Measurements from ENCODE around the gene WRAP73.

WRAP73 gene, protein sequence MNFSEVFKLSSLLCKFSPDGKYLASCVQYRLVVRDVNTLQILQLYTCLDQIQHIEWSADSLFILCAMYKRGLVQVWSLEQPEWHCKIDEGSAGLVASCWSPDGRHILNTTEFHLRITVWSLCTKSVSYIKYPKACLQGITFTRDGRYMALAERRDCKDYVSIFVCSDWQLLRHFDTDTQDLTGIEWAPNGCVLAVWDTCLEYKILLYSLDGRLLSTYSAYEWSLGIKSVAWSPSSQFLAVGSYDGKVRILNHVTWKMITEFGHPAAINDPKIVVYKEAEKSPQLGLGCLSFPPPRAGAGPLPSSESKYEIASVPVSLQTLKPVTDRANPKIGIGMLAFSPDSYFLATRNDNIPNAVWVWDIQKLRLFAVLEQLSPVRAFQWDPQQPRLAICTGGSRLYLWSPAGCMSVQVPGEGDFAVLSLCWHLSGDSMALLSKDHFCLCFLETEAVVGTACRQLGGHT

DNA sequence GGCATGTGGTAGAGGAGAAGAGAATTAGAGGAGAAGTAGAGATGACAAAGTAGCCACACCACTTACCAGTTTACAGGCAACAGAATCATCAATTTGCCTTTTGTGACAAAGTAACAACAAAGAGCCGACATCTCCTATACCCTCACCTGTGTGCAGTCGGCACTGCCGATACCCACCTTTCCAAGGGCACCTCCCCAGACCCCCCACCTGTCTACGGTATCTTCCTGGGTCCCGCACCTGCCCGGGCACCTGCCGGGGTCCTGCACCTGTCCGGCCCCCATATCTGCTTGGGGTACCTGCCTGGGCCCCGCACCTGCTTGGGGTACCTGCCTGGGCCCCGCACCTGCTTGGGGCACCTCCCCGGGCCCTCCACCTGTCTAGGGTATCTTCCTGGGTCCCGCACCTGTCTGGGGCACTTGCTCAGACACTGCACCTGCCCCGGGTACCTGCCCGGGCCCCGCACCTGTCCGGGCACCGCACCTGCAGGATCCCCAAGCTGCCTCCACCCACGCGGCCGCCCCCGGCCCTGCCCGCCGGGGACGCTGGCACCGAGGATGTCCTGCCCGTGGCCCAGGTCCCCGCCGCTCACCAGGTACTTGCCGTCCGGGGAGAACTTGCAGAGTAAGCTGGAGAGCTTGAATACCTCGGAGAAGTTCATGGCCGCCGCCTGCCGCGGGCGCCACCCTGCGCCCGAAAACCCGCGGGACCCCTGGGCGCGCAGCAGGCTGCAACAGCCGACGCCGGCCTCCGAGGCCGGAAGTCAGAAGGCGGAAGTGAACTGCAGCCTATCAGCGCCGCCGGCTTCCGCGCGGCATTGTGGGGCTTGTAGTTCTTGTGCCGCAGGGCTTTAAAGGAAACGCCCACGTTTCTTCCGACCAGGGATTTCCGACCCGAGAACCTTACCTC lies at the start of gene WRAP73:
WRAP73 (minus strand) TSS at position 762 of the 906 bp plus-strand sequence; CDS start at position 658, 104 bp downstream.
- DNase-seq, result peak; percentile 89 to 91

DNA sequence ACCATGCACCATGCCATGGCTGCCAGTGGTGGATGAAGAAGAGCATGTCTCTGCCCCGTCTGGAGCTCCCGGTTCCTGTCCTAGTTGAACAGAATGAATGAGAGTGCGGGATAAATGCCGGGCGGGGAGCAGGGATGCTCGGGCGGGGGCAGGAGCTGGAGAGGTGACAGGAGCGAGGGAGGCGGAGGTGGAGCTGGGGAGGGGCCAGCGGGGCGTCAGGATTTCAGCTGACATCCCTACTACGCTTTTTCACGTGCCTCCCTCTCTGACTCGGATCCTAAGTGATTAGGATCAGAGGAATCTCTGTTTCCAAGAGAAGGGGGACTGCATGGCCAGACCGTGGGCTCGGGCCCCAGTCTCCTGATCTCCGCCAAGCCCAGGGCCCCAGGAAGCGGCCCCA lies 49.7 kb upstream of the WRAP73 start:
- no peak for DNase-seq

DNA sequence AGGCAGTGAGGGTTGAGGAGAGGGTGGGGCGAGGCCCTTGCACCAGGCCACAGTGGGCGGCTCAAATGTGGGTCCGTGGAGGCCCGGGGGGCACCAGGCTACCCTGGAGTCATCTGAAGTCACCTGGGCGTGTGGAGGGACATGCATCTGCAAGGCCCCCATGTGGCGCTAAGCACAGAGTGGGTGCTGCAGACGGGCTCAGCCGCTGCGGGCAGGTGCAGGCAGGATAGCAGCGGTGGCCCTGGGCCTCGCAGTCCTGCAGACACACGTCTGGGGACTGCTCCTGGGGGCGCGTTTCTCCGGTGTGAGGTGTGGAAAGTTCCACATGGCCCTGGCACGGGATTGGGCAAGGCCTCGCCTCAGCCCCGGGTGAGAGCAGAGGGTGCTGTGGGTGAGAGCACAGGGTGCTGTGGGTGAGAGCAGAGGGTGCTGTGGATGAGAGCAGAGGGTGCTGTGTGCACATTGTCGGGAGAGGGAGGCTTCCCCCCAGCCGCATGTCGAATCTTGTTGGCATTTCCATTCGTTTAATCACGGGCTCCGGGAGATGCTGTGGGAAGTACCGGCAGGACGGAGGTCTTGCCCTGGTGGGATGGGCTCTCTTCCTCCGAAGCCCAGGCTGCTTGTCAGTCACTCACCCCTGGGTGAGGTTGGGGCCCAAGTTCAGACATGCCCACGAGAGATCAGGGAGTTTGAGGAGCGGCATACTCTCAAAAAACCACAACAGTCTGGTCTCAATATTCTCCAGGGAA lies 48.9 kb upstream of the WRAP73 start:
- no peak for DNase-seq

DNA sequence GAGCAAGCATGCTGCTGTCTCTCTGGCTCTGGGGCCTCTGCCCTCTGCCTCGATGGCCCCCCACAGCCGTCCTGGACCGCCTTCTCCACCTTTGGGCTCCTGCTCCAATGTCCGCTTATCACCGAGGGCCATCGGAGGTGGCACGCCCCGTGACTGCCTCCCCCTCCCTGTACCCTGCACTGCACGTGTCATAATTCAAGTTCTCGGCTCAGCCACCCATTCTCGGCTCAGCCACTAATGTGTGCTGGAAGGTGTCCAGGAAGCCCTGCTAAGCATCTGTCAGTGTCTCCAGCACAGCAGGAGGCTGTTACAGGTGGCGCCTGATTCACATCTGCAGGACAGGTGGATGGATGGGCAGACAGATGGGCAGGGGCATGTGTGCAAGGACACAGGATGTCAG lies 47.9 kb upstream of the WRAP73 start:
- no peak for DNase-seq

DNA sequence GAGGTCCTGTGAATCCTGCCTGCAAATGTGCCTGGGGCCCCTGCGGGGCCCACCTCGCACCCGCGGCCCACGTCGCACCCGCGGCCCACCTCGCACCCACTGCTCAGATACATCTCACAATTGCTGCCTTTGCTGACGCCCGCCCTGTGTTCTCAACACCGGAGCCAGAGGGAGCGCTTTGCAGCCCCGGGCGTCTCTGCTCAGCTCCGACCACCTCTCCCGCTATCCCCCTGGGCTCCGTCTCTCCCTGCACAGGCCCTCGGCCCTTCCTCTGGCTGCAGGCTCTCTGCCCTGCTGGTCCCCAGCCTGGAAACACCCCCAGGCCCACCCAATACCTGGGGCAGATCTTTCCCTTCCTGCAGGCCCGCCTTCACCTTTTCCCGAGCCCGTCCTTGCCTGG lies 47.2 kb upstream of the WRAP73 start:
- DNase-seq, result no peak

DNA sequence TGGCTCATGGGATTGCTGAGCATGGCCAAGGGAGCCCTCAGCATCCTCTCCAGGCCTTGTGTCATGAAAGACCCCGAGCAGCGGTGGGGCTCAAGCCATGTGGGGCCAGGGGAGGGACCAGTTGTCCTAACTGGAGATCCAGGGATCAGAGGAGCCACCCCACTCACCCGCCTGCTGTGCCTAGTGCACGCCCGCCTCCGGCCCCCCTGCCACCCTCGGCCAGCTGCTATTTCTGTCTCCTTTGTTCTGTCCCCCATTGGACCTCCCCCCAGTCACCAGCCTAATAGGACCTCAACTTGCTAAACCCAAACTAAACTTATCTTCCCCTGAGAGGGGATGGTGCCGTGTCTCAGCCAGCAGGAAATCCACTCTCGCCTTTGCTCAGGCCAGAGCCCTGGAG lies 46.8 kb upstream of the WRAP73 start:
- DNase-seq, result no peak

DNA sequence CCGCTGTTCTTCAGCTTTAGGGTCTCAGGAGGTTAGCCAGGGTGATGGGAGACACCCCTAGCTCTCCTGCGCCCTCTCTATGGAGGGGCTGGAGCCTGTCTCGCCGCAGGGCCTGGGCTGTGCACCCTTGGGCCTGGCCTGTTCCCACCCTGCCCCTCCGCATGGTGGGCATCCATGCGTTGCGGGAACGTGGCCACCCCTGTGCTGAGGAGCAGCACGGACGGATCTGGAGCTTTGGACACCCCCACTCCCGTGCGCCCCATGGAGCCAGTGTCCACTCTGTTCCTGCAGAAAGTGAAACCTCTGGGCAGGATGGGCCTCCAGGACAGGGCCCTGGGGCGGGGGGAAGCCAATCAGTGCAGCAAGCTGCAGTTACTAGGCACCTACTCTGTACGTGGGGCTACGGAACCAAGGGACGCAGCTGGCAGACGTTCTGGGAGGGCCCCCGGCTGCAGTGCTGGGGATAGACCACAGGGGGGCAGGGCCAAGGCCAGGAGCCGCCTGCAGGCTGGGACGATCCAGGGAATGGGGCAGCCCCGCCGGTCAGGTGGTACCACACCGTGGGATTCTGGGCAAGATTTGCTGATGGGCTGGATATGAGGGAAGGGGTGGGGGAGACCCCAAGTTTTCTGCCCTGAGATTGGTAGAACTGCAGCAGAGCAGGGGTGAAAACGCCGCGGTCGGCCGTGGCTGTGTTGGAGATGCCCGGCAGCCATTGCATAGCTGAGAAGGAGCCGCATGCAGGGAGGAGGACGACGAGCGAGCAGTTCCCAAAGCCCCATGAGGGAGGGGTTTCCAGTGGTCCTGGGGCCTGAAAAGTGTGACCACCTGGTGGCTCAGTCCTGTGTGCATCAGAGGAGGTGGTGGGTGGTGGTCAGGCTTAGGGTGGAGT lies 45.7 kb upstream of the WRAP73 start:
- peak; percentile 42 to 61 for DNase-seq

DNA sequence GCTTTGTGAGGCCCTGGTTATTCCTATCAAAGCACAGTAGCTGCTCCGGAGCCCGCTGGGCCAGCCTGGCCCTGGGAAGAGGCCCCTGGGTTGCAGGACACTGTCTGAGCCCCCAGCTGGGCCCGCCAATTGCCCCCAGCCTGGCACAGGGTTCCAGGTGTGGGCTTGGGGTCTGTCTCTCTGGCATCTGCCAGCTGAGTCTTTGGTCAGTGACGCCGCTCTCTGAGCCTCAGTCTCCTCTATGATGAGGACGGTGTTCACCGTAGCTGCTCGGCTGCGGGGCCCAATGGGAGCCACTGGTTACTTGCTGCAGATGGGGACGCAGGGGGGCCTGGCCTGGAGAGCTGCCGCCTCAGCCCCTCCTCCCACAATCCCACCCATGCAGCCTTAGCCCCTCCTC lies 43.4 kb upstream of the WRAP73 start:
- no peak for DNase-seq

DNA sequence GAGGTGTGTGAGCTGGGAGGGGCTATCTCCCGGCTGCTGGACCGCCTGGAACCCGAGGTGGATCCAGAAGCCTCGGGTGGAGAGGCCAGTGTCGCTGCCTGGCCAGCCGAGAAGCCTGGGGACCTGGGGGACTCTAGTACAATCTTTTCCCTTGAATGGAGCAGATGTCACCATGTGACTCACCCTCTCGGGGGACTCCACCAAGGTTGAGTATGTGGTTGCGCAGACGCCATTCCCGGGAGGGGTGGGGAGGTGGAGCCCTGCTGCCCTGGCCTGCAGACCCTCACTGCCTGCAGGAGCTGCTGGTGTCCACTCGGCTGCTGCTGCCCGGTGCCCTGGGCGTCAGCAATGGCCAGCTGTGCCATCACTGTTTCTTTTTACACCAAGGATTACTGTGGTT lies 42.7 kb upstream of the WRAP73 start:
- no peak for DNase-seq

DNA sequence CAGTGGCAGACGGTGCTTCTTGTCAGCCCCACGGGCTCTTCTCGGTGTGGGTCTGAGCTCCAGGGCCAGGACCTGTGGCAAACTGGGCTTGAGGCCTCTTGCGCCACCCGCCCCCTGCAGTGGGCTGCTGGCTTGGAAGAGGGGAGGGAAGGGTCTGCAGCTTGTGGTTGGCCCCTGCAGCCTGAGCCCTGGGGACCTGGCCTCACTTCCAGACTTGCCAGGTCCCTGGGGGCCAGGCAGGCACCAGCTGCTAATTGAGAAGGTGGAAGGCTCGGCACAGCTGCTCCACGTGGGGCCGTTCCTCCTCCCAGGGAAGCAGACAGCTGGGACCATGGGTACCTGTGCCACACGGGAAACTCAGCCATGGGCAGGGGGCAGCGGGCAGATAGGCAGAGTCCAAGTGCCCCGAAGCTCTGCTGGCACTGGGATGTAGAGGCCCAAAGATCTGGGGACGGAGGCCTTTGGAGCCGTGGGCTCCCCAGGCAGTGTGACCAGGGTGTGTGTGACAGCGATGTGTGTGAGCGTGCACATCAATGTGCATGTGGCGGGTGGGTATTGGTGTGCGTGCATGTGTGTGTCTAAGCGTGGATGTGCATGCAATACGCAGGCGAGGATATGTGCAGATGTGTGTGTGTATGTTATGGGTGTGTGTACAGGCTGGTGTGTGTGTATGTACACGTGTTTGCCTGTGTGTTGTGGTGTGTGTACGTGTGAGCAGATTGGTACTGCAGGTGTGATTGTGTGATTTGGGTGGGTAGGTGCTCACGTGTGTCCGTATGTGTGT lies 41.7 kb upstream of the WRAP73 start:
- no peak for DNase-seq

DNA sequence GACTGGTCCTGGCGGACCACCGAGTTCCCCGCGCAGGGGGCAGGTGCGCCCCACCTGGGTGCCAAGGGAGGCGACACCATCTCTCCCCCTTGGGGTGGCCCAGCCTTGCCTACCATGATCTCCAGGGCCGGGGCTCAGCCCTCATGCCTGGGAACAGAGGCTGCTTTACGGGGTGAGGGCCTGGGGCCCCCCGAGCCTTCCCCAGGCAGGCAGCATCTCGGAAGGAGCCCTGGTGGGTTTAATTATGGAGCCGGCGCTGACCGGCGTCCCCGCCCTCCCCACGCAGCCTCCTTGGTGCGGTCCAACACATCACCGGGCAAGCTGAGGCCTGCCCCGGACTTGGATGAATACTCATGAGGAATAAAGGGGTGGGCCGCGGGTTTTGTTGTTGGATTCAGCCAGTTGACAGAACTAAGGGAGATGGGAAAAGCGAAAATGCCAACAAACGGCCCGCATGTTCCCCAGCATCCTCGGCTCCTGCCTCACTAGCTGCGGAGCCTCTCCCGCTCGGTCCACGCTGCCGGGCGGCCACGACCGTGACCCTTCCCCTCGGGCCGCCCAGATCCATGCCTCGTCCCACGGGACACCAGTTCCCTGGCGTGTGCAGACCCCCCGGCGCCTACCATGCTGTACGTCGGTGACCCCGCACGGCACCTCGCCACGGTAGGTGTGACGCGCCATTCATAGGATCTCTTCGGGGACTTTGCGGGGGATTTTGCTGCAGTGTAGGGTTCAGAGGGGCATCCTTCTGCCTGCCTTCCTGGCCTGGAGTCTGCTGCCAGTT lies 40.6 kb upstream of the WRAP73 start:
- DNase-seq, result no peak

DNA sequence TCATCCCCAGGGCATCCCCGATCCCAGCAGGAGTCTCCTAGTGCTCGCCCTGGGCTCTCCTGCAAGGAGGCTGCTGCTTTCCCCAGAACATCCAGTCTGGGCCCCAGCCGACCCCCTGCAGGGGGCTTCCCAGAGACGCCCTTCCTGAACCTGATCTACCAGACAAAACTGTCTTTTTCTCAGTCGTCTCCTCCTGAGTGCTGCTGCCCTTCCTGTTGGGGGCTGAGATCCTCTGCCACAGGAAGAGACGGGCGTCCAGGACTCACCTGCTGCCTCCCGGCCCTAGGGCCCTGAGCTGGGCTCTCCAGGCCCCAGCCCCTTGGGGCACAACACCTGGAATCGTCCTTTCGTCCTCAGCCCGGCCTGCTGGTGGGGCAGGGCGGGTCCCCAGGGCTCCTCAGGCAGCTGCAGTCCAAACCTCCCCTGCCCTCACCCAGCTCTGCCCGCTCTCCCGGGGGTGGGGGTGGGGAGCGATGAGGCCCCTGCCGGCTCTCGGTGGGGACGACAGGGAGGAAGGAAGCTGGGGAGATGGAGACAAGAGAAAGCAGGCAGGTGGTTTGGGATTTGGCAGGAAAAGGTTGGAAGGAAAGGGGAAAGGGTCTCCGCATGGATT lies 39.3 kb upstream of the WRAP73 start:
- no peak for DNase-seq

DNA sequence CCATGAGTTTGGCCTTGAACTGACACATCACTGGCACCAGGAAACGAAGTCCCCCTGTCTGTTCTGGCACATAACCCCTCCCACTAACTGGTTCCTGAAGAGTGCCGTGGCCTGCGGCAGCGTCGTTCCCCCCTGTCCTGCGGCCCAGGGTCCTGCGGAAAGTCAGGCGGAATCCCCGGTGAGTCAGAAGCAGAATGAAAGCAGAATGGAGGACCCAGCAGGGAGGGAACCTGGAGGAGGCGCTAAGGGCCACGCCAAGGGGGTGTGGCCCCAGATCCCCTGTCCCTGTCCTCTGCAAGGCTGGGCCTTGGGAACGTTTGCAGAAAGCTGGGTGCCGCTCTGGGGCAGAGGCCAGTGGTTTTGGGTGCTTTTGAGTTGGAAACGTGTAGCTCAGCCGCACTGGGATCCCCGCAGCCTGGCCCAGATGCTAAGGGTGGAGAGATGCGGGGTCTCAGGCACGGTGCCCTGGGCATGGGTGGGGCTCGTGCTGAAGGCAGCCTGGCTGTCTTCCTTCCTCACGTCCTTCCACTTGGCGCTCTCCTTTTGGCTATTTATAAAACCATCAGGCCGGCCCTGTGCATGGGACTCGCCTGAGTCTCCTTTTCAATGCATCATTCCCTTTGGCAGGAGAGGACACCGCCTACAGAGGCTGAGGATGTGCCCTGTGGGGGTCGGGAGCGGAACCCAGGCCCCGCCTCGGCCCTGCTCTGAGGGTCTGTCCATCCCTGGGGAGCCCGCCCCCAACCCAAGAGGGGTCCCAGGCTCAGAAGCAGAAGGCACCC lies 38.6 kb upstream of the WRAP73 start:
- no peak for DNase-seq

DNA sequence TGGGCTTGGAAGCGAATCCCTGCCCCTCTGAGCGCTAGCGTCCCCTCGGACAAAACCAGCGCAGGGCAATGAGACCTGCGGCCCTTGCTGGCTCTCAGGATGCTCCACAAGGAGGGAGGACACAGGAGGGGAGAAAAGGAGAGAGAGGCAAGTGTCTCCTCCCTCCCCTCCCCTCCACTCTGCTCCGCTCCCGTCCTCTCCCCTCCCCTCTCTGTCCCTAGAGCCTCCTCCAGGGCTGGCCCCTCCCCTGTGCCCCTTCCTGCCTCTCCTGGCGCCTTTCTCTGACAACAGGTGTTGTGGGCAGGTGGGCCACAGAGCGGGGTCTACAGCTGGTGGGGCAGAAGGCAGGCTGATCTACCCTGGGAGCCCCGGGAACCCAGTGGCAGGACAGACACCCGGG lies 37.6 kb upstream of the WRAP73 start:
- DNase-seq, result no peak

DNA sequence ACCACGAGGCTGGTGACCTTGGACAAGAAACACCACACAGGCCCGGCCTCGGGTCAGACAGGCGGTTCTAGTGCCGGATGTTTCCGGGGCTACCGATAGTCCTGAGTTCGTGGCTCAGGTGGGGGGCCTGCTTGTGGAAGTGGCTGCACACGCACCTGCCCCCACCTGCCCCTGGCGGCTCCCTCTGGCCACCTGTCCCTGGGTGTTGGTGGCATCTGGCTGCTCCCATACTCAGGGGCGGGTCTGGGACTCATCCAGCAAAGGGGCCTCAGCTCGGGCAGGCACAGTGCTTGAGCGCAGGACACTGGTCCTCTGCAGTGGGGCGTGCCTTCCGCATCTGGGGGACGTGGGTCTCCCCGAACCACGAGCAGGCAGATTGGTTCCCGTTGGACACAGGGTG lies 36.0 kb upstream of the WRAP73 start:
- no peak for DNase-seq

DNA sequence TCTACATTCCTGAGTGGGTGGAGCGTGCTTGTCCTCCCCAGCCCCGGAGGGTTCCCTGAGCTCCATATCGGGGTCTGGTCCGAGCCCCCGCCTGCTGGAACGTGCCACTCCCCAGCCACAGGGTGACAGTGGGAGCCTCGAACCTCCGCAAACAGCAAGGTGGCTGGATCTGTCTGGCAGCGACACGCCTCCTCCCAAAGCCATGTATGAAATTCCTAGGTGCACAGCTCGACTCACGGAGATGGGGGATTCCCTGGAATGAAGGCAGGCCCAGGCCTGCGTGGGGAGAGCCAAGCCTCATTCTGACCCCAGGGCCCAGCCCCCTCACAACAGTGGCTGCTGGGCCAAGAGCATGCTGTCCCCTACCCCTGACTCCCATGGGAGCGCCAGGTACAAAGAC lies 35.3 kb upstream of the WRAP73 start:
- DNase-seq, result no peak

DNA sequence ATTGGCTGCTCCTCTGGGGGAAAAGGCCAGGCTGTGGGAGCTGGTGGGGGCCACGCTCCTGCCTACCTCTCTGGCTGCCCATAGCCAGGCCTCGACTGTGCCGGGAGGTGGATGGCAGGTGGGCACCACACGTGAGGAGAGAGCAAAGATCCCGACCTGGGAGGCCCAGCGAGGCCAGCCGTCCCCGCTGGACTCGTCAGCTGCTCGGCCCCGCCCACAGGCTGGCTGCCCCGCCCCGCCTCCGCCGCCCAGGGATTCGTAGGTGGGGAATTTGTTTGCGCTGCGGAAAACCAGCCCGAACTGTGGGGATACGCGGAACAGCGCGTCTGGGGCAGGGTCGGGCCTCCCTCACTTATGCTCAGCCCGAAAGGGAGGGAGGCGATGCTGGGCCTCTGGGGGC lies 34.1 kb upstream of the WRAP73 start:
- DNase-seq, result peak in 1 of 2 donors; percentile 17

DNA sequence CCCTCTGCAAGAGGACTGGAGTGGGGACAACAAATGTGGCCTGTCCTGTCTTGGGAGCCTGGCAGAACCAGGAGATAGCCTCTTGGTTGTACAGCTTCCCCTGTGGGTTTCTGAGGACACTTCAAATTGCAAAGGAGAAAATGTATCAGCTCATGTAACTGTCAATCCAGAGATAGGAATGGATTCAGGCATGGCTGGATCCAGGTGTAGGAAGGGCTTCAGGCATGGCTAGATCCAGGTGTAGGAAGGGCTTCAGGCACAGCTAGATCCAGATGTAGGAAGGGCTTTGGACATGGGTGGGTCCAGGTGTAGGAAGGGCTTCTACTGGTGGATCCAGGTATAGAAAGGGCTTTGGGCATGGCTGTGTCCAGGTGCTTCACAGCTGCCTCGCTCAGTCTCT lies 33.3 kb upstream of the WRAP73 start:
- DNase-seq, result no peak
